H1 (cell line): ENCODE measurements around the gene CEBPA. TPM values are rescaled to one million over a fixed set of nuclear protein-coding genes. Genes with fewer than 3 reads are reported as not detected.

Experiments
- CTCF ChIA-PET: fragments of 300-600 bp; sonication (Branson Sonifier 250); formaldehyde crosslinking; loops from one replicate; lab custom pipeline; 2021; ENCODE audit not compliant: partially characterized antibody; lab: Charles Lee
- POLR2A ChIA-PET: fragments of 300-600 bp; sonication (Branson Sonifier 250); formaldehyde crosslinking; loops from one replicate; lab custom pipeline; 2021; ENCODE audit warnings: inconsistent platforms; ENCODE audit not compliant: partially characterized antibody; lab: Charles Lee
- DNase-seq, 2 experiments: peaks; one replicate each; pipeline versions ENCODE4 v3.0.0 to v3.0.0-alpha.2; 2010 to 2022; ENCODE audit warnings: low spot score in 2 of 2, low read depth in 1 of 2, mixed read lengths in 1 of 2
- FAIRE-seq: peaks from 2 replicates; lab custom pipeline; 2011; peaks lifted over from hg19 to GRCh38; lab: Jason Lieb, UNC
- H2AFZ ChIP-seq: 2 replicates; pipeline ENCODE4 v1.8.1; 2012; ENCODE audit warnings: low read length, inconsistent platforms
- H2AK5ac ChIP-seq: 2 replicates; pipeline ENCODE4 v1.6.1; 2013; ENCODE audit warnings: low read depth, low read length
- H2BK120ac ChIP-seq: replicated peaks from 2 replicates; pipeline ENCODE3; 2013; ENCODE audit warnings: low read depth, low read length, inconsistent platforms
- H2BK12ac ChIP-seq: 2 replicates; pipeline ENCODE4 v1.6.1; 2013; ENCODE audit warnings: low read depth, low read length
- H2BK15ac ChIP-seq: 2 replicates; pipeline ENCODE4 v1.6.1; 2013; ENCODE audit warnings: low read length
- H2BK20ac ChIP-seq: 2 replicates; pipeline ENCODE4 v1.6.1; 2013; ENCODE audit warnings: low read length
- H2BK5ac ChIP-seq: 2 replicates; pipeline ENCODE4 v1.6.1; 2013; ENCODE audit warnings: low read depth, low read length
- H3K14ac ChIP-seq: 2 replicates; pipeline ENCODE4 v1.6.1; 2013; ENCODE audit warnings: inconsistent platforms; ENCODE audit not compliant: insufficient read length
- H3K18ac ChIP-seq: 2 replicates; pipeline ENCODE4 v1.6.1; 2013; ENCODE audit warnings: low read length; ENCODE audit errors: extremely low read depth
- H3K23ac ChIP-seq: 2 replicates; pipeline ENCODE4 v1.6.1; 2013; ENCODE audit warnings: inconsistent platforms; ENCODE audit not compliant: insufficient read length
- H3K23me2 ChIP-seq: 2 replicates; pipeline ENCODE4 v1.6.1; 2013; ENCODE audit warnings: low read depth, low read length
- H3K27ac ChIP-seq: 2 replicates; pipeline ENCODE4 v1.6.1; 2011; ENCODE audit warnings: low read depth, low read length, inconsistent platforms
- H3K27me3 ChIP-seq, 4 experiments: replicated peaks in 1 of 4; 1 replicate in 1 of 4; 2 replicates in 3 of 4; pipeline versions ENCODE4 v1.6.1 to v1.8.1; 2011 to 2013; ENCODE audit warnings: low read length in 3 of 4, mild to moderate bottlenecking in 3 of 4, inconsistent platforms in 2 of 4, mixed read lengths in 2 of 4, moderate library complexity in 1 of 4; ENCODE audit not compliant: control insufficient read depth in 3 of 4, insufficient read depth in 3 of 4; ENCODE audit errors: extremely low read depth in 1 of 4
- H3K36me3 ChIP-seq, 4 experiments: 2 replicates each; pipeline versions ENCODE4 v1.6.1 to v1.8.1; 2011 to 2013; ENCODE audit warnings: mild to moderate bottlenecking in 4 of 4, low read length in 3 of 4, moderate library complexity in 2 of 4, control low read depth in 1 of 4, inconsistent platforms in 1 of 4; ENCODE audit not compliant: insufficient read depth in 4 of 4, control insufficient read depth in 2 of 4
- H3K4ac ChIP-seq: replicated peaks from 2 replicates; pipeline ENCODE3; 2013; ENCODE audit warnings: low read length, low read depth, mixed read lengths, inconsistent platforms; ENCODE audit not compliant: insufficient read length
- H3K4me1 ChIP-seq, 4 experiments: replicated peaks in 1 of 4; 1 replicate in 1 of 4; 2 replicates in 3 of 4; pipeline versions ENCODE4 v1.6.1 to v1.8.1; 2011 to 2013; ENCODE audit warnings: low read length in 3 of 4, inconsistent platforms in 2 of 4, mixed read lengths in 1 of 4; ENCODE audit not compliant: insufficient read depth in 4 of 4, control insufficient read depth in 3 of 4
- H3K4me2 ChIP-seq, 2 experiments: 2 replicates each; pipeline versions ENCODE4 v1.6.1 to v1.8.1; 2011 to 2013; ENCODE audit warnings: low read depth in 2 of 2, low read length in 2 of 2, control low read depth in 1 of 2, inconsistent platforms in 1 of 2, mild to moderate bottlenecking in 1 of 2; ENCODE audit not compliant: insufficient read depth in 1 of 2
- H3K4me3 ChIP-seq, 4 experiments: fragments of 200-600, 300-600 bp in 1 of 4; sonication (generic), shearing (Covaris generic), sonication (Bioruptor Twin) in 1 of 4; 2 replicates each; pipeline versions ENCODE4 v1.5.1 to v1.8.1; 2011 to 2016; ENCODE audit warnings: low read length in 4 of 4, low read depth in 3 of 4, control low read depth in 2 of 4, inconsistent platforms in 2 of 4, mild to moderate bottlenecking in 2 of 4, mixed read lengths in 1 of 4, moderate library complexity in 1 of 4; ENCODE audit not compliant: insufficient read depth in 2 of 4; ENCODE audit errors: extremely low read depth in 1 of 4
- H3K56ac ChIP-seq: replicated peaks from 2 replicates; pipeline ENCODE3; 2013; ENCODE audit warnings: low read depth, mild to moderate bottlenecking, mixed read lengths, low read length, inconsistent platforms; ENCODE audit not compliant: insufficient read length
- H3K79me1 ChIP-seq: 2 replicates; pipeline ENCODE4 v1.6.1; 2013; ENCODE audit warnings: low read depth, low read length, control low read depth
- H3K79me2 ChIP-seq, 2 experiments: 2 replicates each; pipeline versions ENCODE4 v1.6.1 to v1.8.1; 2012 to 2013; ENCODE audit warnings: low read length in 2 of 2, mild to moderate bottlenecking in 2 of 2, inconsistent platforms in 1 of 2; ENCODE audit not compliant: insufficient read depth in 2 of 2, control insufficient read depth in 1 of 2
- H3K9ac ChIP-seq, 4 experiments: replicated peaks in 1 of 4; 1 replicate in 1 of 4; 2 replicates in 3 of 4; pipeline versions ENCODE4 v1.6.1 to v1.8.1; 2011 to 2013; ENCODE audit warnings: low read depth in 3 of 4, low read length in 3 of 4, control low read depth in 2 of 4, mild to moderate bottlenecking in 2 of 4, moderate library complexity in 2 of 4, inconsistent platforms in 1 of 4; ENCODE audit errors: extremely low read depth in 1 of 4
- H3K9me3 ChIP-seq, 2 experiments: 2 replicates each; pipeline versions ENCODE4 v1.6.1 to v1.8.1; 2012 to 2013; ENCODE audit warnings: mild to moderate bottlenecking in 2 of 2, moderate library complexity in 2 of 2, control low read depth in 1 of 2, inconsistent platforms in 1 of 2, low read depth in 1 of 2, low read length in 1 of 2, mixed read lengths in 1 of 2; ENCODE audit not compliant: insufficient read depth in 2 of 2
- H4K20me1 ChIP-seq, 2 experiments: replicated peaks in 1 of 2; 2 replicates each; pipeline versions ENCODE3 to v1.8.1; 2011 to 2013; ENCODE audit warnings: inconsistent platforms in 2 of 2, low read length in 2 of 2, mild to moderate bottlenecking in 1 of 2; ENCODE audit not compliant: insufficient read depth in 2 of 2, control insufficient read depth in 1 of 2
- H4K5ac ChIP-seq: 2 replicates; pipeline ENCODE4 v1.6.1; 2013; ENCODE audit warnings: low read length, low read depth, mixed read lengths, inconsistent platforms; ENCODE audit not compliant: insufficient read length
- H4K8ac ChIP-seq: 2 replicates; pipeline ENCODE4 v1.8.0; 2013; ENCODE audit warnings: mild to moderate bottlenecking, moderate library complexity, low read length, inconsistent platforms; ENCODE audit not compliant: insufficient read depth; ENCODE audit errors: extremely low read depth
- H4K91ac ChIP-seq: replicated peaks from 2 replicates; pipeline ENCODE3; 2013; ENCODE audit warnings: low read length, mixed read lengths, inconsistent platforms; ENCODE audit not compliant: insufficient read length
- BCL11A ChIP-seq, 2 experiments: IDR thresholded peaks; one replicate each; pipeline ENCODE4 v1.6.1; 2011; ENCODE audit warnings: low read depth in 2 of 2, low read length in 2 of 2, mild to moderate bottlenecking in 2 of 2
- EGR1 ChIP-seq: IDR thresholded peaks from 2 replicates; pipeline ENCODE4 v1.6.1; 2011; ENCODE audit warnings: low read depth, low read length, borderline replicate concordance
- MAFK ChIP-seq: IDR thresholded peaks from 2 replicates; pipeline ENCODE4 v1.6.1; 2012; ENCODE audit warnings: low read depth, mild to moderate bottlenecking, improper control_type of control experiment, low read length
- NRF1 ChIP-seq: IDR thresholded peaks from 2 replicates; pipeline ENCODE4 v1.6.1; 2011; ENCODE audit warnings: mild to moderate bottlenecking, low read depth, low read length, improper control_type of control experiment
- RXRA ChIP-seq: IDR thresholded peaks from 2 replicates; pipeline ENCODE4 v1.6.1; 2011; ENCODE audit warnings: low read depth, mild to moderate bottlenecking, low read length, moderate library complexity; ENCODE audit not compliant: insufficient read depth
- WGBS, 2 experiments: shearing (Covaris generic) in 1 of 2; methylation state at CpG; one replicate each; pipeline versions ENCODE4 v1.1.6 to v1.1.7; 2013 to 2015; ENCODE audit warnings: low lambda C conversion rate in 2 of 2, mixed read lengths in 2 of 2, inconsistent platforms in 1 of 2, low coverage in 1 of 2, missing lambda C conversion rate in 1 of 2; ENCODE audit not compliant: insufficient replicate concordance in 2 of 2, insufficient coverage in 1 of 2, insufficient read length in 1 of 2; ENCODE audit errors: extremely low coverage in 1 of 2, missing lambda C conversion rate in 1 of 2; 5-methylcytosine and 5-hydroxymethylcytosine counted together
- polyA plus RNA-seq, 7 experiments: library from polyadenylated mRNA; depleted of rRNA in 3 of 7; stranded (reverse) in 5 of 7; unstranded in 2 of 7; fragments of >200 nt in 5 of 7; fragments of 200-250 nt in 2 of 7; gene quantifications; 1 replicate in 5 of 7; 2 replicates in 1 of 7; 4 replicates in 1 of 7; pipeline versions ENCODE4 v1.2.1 to v1.2.3, GENCODE V29; 2011 to 2013; ENCODE audit warnings: missing spikeins in 2 of 7, mixed read lengths in 2 of 7
- total RNA-seq: library from RNA; stranded (reverse); fragmentation: NEBNext Ultra II Directional; extraction: Animal tissue kit (Norgen Biotek cat#: 25700); gene quantifications from 2 replicates; pipeline ENCODE4 v1.2.1, GENCODE V29; 2021

Gene CEBPA
- total and polyA plus RNA-seq, 2 of the 8 experiments (the other 6 are each of a cell fraction or from before 2014, with no cell fraction given), result 2.0 to 2.7 TPM

DNA sequence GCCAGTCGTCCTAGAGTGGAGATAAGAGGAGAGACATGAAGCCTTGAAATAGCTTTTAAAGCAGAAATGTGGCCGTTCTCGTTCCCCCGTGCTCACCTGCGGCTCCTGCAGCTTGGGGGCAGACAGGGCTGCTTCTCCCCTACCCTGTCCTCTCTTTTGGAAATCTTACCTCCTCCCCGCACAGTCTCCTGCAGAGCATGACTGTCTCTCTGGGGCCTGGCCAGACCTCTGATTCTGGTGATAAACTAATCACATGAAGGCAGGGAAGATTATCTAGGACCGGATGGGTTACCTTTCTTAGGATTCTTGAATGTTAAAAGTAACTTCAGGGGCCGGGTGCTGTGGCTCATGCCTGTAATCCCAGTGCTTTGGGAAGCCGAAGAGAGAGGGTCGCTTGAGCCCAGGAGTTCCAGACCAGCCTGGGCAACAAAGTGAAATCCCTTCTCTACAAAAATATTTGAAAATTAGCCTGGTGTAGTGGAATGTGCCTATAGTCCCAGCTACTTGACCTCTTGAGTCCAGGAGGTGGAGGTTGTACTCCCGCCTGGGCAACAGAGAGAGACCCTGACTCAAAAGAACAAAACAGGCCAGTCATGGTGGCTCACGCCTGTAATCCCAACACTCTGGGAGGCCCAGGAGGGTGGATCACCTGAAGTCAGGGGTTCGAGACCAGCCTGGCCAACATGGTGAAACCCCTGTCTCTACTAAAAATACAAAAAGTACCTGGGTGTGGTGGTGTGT, 8.1 kb downstream of the CEBPA start:
- no peak for FAIRE-seq
- Histone ChIP-seq H2BK120ac (no peak overlapping the region), H3K27me3 (peaks cover 0 to 4% (median 3%) of the 10 kb centered on the region in 4 experiments; a peak in 5 of 7 replicates), H3K4me3 (no peak overlapping the region), H4K20me1 (no peaks in the 10 kb centered on the region), H3K9me3 (no peaks in the 10 kb centered on the region; a peak in 1 of 4 replicates), H3K27ac (no peak overlapping the region), H3K79me1 (no peaks in the 10 kb centered on the region), H3K4me1 (peaks cover 0 to 7% (median 0%) of the 10 kb centered on the region in 4 experiments; a peak in 2 of 7 replicates), H3K56ac (no peak overlapping the region), H2BK5ac (no peak overlapping the region), H3K9ac (no peak overlapping the region), H3K79me2 (no peaks in the 10 kb centered on the region), H3K4ac (no peak overlapping the region), H2AFZ (no peak overlapping the region), H2BK12ac (no peak overlapping the region), H4K8ac (no peak overlapping the region), H3K36me3 (no peaks in the 10 kb centered on the region; a peak in 1 of 8 replicates), H4K91ac (no peak overlapping the region), H2BK20ac (no peak overlapping the region), H2AK5ac (no peak overlapping the region), H3K4me2 (no peak overlapping the region), H4K5ac (no peak overlapping the region), H3K14ac (no peak overlapping the region), H3K18ac (no peak overlapping the region)
- no peak for DNase-seq
- POLR2A ChIA-PET, result interaction anchor here (0.6 kb wide), 1 partner anchor 8 kb away, joined by 3 read pairs; the partner anchor contains the start of gene CEBPA
- 80% methylated on average over 13 of the region's 13 CpGs; no CpG with 5 or more reads in 1 of the 2 experiments for WGBS, 2 experiments
- TF ChIP-seq NRF1 (no peak), BCL11A (IDR thresholded peaks at IDR 0.05; ENCODE audit: low read depth in 2 of 2, low read length in 2 of 2) (no peak), RXRA (no peak), EGR1 (no peak), MAFK (no peak)
- TF ChIP-seq, all 59 proteins: peak for 0
- Histone ChIP-seq H2BK15ac (no peak overlapping the region), H3K23me2 (no peaks in the 10 kb centered on the region), H3K23ac (no peak overlapping the region)
- CTCF ChIA-PET, result interaction anchor here (0.6 to 1.7 kb wide), 3 partner anchors 10 to 112 kb away, joined by 4 read pairs; no protein-coding TSS in a partner anchor
